Esophagus muscularis mucosa (tissue), 4 donors: Measurements from ENCODE around the gene PARN. TPM values are rescaled to one million over a fixed set of nuclear protein-coding genes. Genes with fewer than 3 reads are reported as not detected.
"Not testable (repeated sequence)": the region's sequence is repeated elsewhere in the genome, so short reads cannot be mapped to it uniquely, and the experiment has no call there.

Experiments
- DNase-seq: peaks from one replicate; pipeline ENCODE4 v3.0.0-alpha.2; 2017; ENCODE audit errors: extremely low spot score
- H3K27ac ChIP-seq, 4 donors: fragments of 200-600 bp; sonication (generic); replicated peaks in 1 of 4; 1 replicate in 3 of 4; 2 replicates in 1 of 4; pipeline ENCODE4 v1.5.1; 2016 to 2019; ENCODE audit warnings: mild to moderate bottlenecking in 1 of 4
- H3K27me3 ChIP-seq, 4 donors: fragments of 200-600 bp; sonication (generic); one replicate each; pipeline versions ENCODE4 v1.5.1 to v1.6.0; 2016 to 2019
- H3K36me3 ChIP-seq, 4 donors: fragments of 200-600 bp; sonication (generic); one replicate each; pipeline ENCODE4 v1.5.1; 2016 to 2019
- H3K4me1 ChIP-seq, 4 donors: fragments of 200-600 bp; sonication (generic); one replicate each; pipeline ENCODE4 v1.5.1; 2016 to 2019
- H3K4me3 ChIP-seq, 4 donors: fragments of 200-600 bp; sonication (generic); 1 replicate in 2 of 4; 2 replicates in 2 of 4; pipeline ENCODE4 v1.5.1; 2016 to 2019; ENCODE audit warnings: mild to moderate bottlenecking in 4 of 4, moderate library complexity in 1 of 4
- H3K9me3 ChIP-seq, 4 donors: fragments of 200-600 bp; sonication (generic); 1 replicate in 3 of 4; 2 replicates in 1 of 4; pipeline ENCODE4 v1.5.1; 2016 to 2019
- EP300 ChIP-seq: sonication (generic); formaldehyde crosslinking; IDR thresholded peaks from one replicate; pipeline ENCODE4 v1.6.1; 2017; ENCODE audit warnings: antibody characterized with exemption
- POLR2A ChIP-seq: fragments of 450-650 bp; IDR thresholded peaks from one replicate; pipeline ENCODE4 v1.6.1; 2017; ENCODE audit warnings: antibody characterized with exemption, moderate library complexity, mild to moderate bottlenecking, low read depth
- POLR2AphosphoS5 ChIP-seq, 2 donors: sonication (generic); formaldehyde crosslinking; IDR thresholded peaks; one replicate each; pipeline ENCODE4 v1.6.1; 2017; ENCODE audit warnings: antibody characterized with exemption in 2 of 2
- WGBS: methylation state at CpG from one replicate; pipeline ENCODE4 v1.1.5; 2018; 5-methylcytosine and 5-hydroxymethylcytosine counted together
- intact Hi-C: fragments of 100-400 bp; cut with DNase I; formaldehyde crosslinking; loops from one replicate; pipeline ENCODE4 v1.15.1; 2023
- total RNA-seq, 4 donors: library from RNA; depleted of rRNA; stranded (reverse); fragments of >200 nt; gene quantifications; one replicate each; pipeline versions ENCODE4 v1.1.0 to v1.2.1, GENCODE V29; 2016
- TF ChIP-seq, protein P1 (sequence below), 3 experiments: fragments of 200-600 bp in 2 of 3; fragments of 450-650 bp in 1 of 3; sonication (generic) in 2 of 3; IDR thresholded peaks; one replicate each; pipeline ENCODE4 v1.5.1; 2017 to 2019; ENCODE audit warnings: antibody characterized with exemption in 3 of 3, mild to moderate bottlenecking in 2 of 3, moderate library complexity in 1 of 3

The PARN gene
- total RNA-seq, 4 donors from 2014 or later: 32.6 to 43.5 (median 36.1) TPM

DNA sequence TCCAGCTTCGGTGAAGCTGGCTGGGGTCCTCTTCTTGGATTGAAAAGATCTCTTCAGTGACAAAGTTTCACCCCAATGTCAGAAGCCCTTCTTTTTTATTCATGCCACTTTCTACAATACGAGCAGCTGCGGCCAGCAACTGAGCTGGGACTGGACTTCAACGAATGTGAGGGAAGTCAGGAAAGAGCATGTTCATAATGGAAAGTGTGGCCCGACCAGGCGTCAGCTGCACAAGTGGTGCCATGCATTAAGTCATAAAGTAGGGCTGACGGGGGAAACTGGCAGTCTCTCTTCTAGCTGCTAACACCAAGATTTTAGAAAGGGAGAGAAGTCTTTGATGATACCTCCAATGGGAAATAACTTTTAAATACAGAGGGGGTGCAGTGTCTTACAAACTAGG lies 192.6 kb downstream of the PARN start:
- intact Hi-C loops: no loop called here
- Histone ChIP-seq H3K4me3 (no peak overlapping the region), H3K9me3 (no peaks in the 10 kb centered on the region), H3K4me1 (no peaks in the 10 kb centered on the region), H3K27ac (no peak overlapping the region), H3K36me3 (peaks cover 6 to 40% (median 18%) of the 10 kb centered on the region in 4 donors), H3K27me3 (no peaks in the 10 kb centered on the region)
- TF ChIP-seq, protein P1, sequence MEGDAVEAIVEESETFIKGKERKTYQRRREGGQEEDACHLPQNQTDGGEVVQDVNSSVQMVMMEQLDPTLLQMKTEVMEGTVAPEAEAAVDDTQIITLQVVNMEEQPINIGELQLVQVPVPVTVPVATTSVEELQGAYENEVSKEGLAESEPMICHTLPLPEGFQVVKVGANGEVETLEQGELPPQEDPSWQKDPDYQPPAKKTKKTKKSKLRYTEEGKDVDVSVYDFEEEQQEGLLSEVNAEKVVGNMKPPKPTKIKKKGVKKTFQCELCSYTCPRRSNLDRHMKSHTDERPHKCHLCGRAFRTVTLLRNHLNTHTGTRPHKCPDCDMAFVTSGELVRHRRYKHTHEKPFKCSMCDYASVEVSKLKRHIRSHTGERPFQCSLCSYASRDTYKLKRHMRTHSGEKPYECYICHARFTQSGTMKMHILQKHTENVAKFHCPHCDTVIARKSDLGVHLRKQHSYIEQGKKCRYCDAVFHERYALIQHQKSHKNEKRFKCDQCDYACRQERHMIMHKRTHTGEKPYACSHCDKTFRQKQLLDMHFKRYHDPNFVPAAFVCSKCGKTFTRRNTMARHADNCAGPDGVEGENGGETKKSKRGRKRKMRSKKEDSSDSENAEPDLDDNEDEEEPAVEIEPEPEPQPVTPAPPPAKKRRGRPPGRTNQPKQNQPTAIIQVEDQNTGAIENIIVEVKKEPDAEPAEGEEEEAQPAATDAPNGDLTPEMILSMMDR (IDR thresholded peaks at IDR 0.05): no peak
- TF ChIP-seq EP300: no peak
- no peak for TF ChIP-seq POLR2A
- no peak for TF ChIP-seq POLR2AphosphoS5 (IDR thresholded peaks at IDR 0.05)
- no peak for DNase-seq
- WGBS: 87% methylated on average over 7 of the region's 7 CpGs

DNA sequence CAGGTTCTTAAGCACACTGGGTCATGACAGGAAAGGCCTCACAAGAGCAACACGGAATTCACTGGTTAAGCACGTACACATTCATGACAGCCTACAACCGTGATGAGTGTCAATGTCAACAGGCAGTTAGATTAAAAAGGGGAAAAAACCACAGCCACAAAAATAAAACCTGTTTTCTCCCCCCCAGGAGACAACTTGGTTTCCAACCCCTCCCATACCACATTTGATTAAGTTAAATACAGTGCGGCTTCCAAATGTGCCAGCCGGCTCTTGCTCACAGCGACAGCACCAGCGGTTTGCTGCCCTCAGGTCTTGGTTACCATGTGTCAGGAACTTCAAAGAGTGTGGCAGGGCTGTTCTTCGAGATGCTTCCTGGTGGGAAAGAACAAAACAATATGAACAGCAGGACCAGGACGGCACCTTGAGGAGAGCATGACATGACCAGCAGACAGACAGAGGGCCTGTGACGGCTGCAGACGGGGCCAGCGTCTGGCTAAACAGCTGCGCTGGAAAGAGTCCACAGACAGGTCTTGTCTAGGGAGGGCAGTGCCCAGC lies 193.6 kb downstream of the PARN start:
- H3K9me3 ChIP-seq: no peaks in the 10 kb centered on the region
- H3K36me3 ChIP-seq: peaks cover 6 to 48% (median 18%) of the 10 kb centered on the region in 4 donors
- TF ChIP-seq POLR2A (no peak), EP300 (no peak), POLR2AphosphoS5 (IDR thresholded peaks at IDR 0.05) (no peak)
- TF ChIP-seq, protein P1 (IDR thresholded peaks at IDR 0.05): no peak
- H3K4me1 ChIP-seq: no peaks in the 10 kb centered on the region
- no peak overlapping the region for H3K27ac ChIP-seq
- WGBS: 93% methylated on average over 12 of the region's 13 CpGs
- intact Hi-C loops: no loop called here
- no peaks in the 10 kb centered on the region for H3K27me3 ChIP-seq
- DNase-seq: no peak
- no peak overlapping the region for H3K4me3 ChIP-seq

DNA sequence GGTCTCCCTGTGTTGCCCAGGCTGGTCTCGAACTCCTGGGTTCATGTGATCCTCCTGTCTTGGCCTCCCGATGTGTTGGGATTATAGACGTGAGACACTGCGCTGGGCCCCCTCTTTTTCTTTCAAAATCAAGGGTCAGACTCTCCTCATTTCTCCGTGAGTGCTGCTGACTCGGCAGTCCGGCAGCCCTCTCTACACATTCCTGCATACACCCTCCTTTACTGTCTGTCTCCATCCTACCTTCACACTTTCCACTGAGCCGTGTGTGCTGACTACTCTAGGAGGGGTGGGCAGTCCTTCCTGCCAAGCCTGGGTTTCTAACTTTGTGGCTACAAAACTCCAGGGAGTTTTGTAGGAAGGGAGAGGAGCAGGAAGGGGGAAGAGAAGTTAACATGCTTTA lies 195.2 kb downstream of the PARN start:
- DNase-seq: no peak
- H3K36me3 ChIP-seq: peaks cover 11 to 48% (median 18%) of the 10 kb centered on the region in 4 donors
- intact Hi-C loops: no loop called here
- no peaks in the 10 kb centered on the region for H3K4me1 ChIP-seq
- H3K4me3 ChIP-seq: no peak overlapping the region
- WGBS: 97% methylated on average over 8 of the region's 8 CpGs
- TF ChIP-seq POLR2AphosphoS5 (IDR thresholded peaks at IDR 0.05): no peak
- TF ChIP-seq EP300: no peak
- no peak for TF ChIP-seq POLR2A
- TF ChIP-seq, protein P1 (IDR thresholded peaks at IDR 0.05): no peak
- no peaks in the 10 kb centered on the region for H3K27me3 ChIP-seq
- no peaks in the 10 kb centered on the region for H3K9me3 ChIP-seq
- no peak overlapping the region for H3K27ac ChIP-seq

DNA sequence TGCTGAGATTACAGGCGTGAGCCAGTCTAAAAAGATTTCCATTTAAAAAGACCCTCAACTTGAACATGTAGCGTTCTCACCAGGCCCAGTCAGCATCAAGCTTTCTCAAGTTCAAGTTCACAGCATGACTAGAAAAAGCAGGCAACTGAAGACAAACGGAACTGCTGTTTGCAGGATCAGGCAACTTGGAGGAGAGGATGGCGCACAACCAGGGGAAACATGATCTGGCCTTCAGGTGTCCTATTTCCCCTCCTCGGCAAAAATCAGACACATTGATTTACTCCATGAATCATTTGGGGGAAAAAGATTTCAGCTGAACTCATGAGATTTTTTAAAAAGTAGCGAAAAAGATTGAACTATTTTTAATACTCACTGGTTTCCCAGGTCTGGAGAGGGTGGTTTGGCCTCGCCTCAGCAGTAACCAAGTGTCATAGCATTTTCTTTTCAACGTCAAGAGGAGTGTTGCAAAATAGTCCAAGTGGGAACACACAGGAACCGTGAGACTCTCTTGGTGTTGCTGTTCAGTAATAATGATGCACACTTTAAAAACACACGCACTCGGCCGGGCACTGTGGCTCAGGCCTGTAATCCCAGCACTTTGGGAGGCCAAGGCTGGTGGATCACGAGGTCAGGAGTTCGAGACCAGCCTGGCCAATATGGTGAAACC lies 201.0 kb downstream of the PARN start:
- Histone ChIP-seq H3K36me3 (peaks cover 0 to 21% (median 6%) of the 10 kb centered on the region in 4 donors), H3K4me1 (peaks cover 0 to 16% (median 14%) of the 10 kb centered on the region in 4 donors)
- H3K27me3 ChIP-seq, H3K27ac ChIP-seq, DNase-seq, H3K9me3 ChIP-seq, H3K4me3 ChIP-seq, intact Hi-C loops: not testable (repeated sequence)
- WGBS: 95% methylated on average over 14 of the region's 14 CpGs

DNA sequence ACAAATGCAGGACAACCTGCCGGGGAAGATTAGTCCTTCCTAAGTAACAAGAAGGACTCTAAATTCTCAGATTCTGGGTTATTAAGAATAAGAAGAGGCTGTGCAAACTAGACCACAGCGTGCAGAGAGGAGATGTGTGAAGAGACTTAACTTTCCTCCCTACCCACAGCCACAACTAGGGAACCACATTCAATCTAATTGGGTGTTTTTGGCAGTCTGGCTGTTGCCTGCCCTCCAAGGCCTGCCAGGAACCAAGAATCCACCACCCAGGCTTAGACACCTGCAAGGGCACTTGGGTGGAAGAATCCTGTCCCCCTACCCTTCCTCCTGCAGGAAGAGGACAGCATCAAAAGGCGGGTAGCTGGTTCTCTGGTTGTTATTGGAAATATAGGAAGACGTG lies 202.0 kb downstream of the PARN start:
- Histone ChIP-seq H3K9me3 (no peaks in the 10 kb centered on the region), H3K27me3 (no peaks in the 10 kb centered on the region), H3K27ac (peak overlapping the region in 2 of 4 donors; percentile 13 to 49), H3K4me1 (peaks cover 0 to 16% (median 14%) of the 10 kb centered on the region in 4 donors), H3K36me3 (peaks cover 0 to 13% (median 6%) of the 10 kb centered on the region in 4 donors), H3K4me3 (no peak overlapping the region)
- no peak for DNase-seq
- no peak for TF ChIP-seq EP300
- no peak for TF ChIP-seq POLR2AphosphoS5 (IDR thresholded peaks at IDR 0.05)
- TF ChIP-seq POLR2A: no peak
- TF ChIP-seq, protein P1 (IDR thresholded peaks at IDR 0.05): no peak
- 89% methylated on average over 3 of the region's 4 CpGs for WGBS
- intact Hi-C loops: no loop called here
